Upper lobe of right lung (tissue), 1 donor: ENCODE results near the gene CEACAM21. TPM values are rescaled to one million over a fixed set of nuclear protein-coding genes. Genes with fewer than 3 reads are reported as not detected.

Source experiments
- ATAC-seq: fragments of 200-7000 bp; cut with Tn5 transposase; one replicate; pipeline ENCODE4 v1.9.1; 2020; ENCODE audit warnings: mild to moderate bottlenecking, moderate library complexity
- DNase-seq: peaks from one replicate; pipeline ENCODE4 v3.0.0-alpha.2; 2020
- H3K27ac ChIP-seq: fragments of 200-600 bp; one replicate; pipeline ENCODE4 v1.8.0; 2022
- H3K27me3 ChIP-seq: fragments of 200-600 bp; one replicate; pipeline ENCODE4 v1.8.0; 2022; ENCODE audit warnings: mild to moderate bottlenecking
- H3K36me3 ChIP-seq: fragments of 200-600 bp; one replicate; pipeline ENCODE4 v1.8.0; 2022
- H3K4me1 ChIP-seq: fragments of 200-600 bp; one replicate; pipeline ENCODE4 v1.8.0; 2022
- H3K4me3 ChIP-seq: fragments of 200-600 bp; one replicate; pipeline ENCODE4 v1.8.0; 2022; ENCODE audit warnings: mild to moderate bottlenecking
- H3K9me3 ChIP-seq: fragments of 200-600 bp; one replicate; pipeline ENCODE4 v1.8.0; 2022
- intact Hi-C: fragments of 100-400 bp; cut with DNase I; formaldehyde crosslinking; loops from one replicate; pipeline ENCODE4 v1.11.0; 2022
- long read RNA-seq: library from polyadenylated mRNA; unstranded; transcript quantifications from one replicate; pipeline ENCODE4 v2.0.0, GENCODE V29; 2021
- total RNA-seq: library from RNA; stranded (reverse); fragmentation: NEBNext Ultra II Directional; extraction: Animal tissue kit (Norgen Biotek cat#: 25700); gene quantifications from one replicate; pipeline ENCODE4 v1.2.1, GENCODE V29; 2021
- TF ChIP-seq, protein P1 (sequence below): fragments of 200-600 bp; IDR thresholded peaks from one replicate; pipeline ENCODE4 v1.8.0; 2022; ENCODE audit warnings: antibody characterized with exemption
- donor health status: DM: no; HTN: yes; CAD: no; lungs with severe emphysema.

CEACAM21 gene
- 16.3 TPM for total RNA-seq
- long read RNA-seq, partial matches to known transcripts = 0 of 12 reads
- long read RNA-seq, other reads (novel, unspliced or antisense) = 7 of 12 reads

- peak within 1 kb of the TSS; percentile 76 for H3K27ac ChIP-seq
- H3K4me3 ChIP-seq = peak within 1 kb of the TSS; percentile 35
- peak; percentile 77 for DNase-seq
Observed at GRCh38 chr19:41575998-41576397, at the start of gene CEACAM21. CEACAM21 (plus strand) TSS chr19:41576166; CDS start chr19:41576275, 109 bp downstream.

DNA sequence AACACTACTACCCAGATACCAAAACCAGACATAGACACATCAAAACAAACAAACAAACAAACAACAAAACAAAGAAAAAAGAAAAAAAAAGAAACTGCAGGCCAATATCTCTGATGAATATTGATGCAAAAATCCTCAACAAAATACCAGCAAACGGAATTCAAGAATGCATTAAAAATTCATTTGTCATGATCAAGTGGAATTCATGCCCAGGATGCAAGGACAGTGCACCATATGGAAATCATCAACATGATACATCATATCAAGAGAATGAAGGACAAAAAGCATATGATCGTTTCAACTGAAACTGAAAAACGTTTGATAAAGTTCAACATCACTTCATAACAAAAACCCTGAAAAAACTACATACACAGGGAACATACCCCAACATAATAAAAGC is 48.9 kb upstream of the CEACAM21 start:
- H3K36me3 ChIP-seq = no peaks in the 10 kb centered on the region
- H3K27ac ChIP-seq = no peak overlapping the region
- intact Hi-C loops = no loop called here
- DNase-seq (no peak), ATAC-seq (no peak)
- H3K9me3 ChIP-seq = no peaks in the 10 kb centered on the region
- peaks cover 36% of the 10 kb centered on the region for H3K27me3 ChIP-seq
- TF ChIP-seq, protein P1, sequence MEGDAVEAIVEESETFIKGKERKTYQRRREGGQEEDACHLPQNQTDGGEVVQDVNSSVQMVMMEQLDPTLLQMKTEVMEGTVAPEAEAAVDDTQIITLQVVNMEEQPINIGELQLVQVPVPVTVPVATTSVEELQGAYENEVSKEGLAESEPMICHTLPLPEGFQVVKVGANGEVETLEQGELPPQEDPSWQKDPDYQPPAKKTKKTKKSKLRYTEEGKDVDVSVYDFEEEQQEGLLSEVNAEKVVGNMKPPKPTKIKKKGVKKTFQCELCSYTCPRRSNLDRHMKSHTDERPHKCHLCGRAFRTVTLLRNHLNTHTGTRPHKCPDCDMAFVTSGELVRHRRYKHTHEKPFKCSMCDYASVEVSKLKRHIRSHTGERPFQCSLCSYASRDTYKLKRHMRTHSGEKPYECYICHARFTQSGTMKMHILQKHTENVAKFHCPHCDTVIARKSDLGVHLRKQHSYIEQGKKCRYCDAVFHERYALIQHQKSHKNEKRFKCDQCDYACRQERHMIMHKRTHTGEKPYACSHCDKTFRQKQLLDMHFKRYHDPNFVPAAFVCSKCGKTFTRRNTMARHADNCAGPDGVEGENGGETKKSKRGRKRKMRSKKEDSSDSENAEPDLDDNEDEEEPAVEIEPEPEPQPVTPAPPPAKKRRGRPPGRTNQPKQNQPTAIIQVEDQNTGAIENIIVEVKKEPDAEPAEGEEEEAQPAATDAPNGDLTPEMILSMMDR = no peak
- no peak overlapping the region for H3K4me3 ChIP-seq
- H3K4me1 ChIP-seq = peaks cover 25% of the 10 kb centered on the region

More at GRCh38 chr19:41575998-41576397, at the start of gene CEACAM21:
- TF ChIP-seq, protein P1 = no peak
- peak; percentile 97 for ATAC-seq
- H3K27me3 ChIP-seq = no peaks in the 10 kb centered on the region
- H3K4me1 ChIP-seq = no peaks in the 10 kb centered on the region
- H3K36me3 ChIP-seq = no peaks in the 10 kb centered on the region
- intact Hi-C loops = loop anchor here (10.0 kb wide), 1 partner anchor 131 kb away; the partner anchor contains the start of gene ERICH4
- H3K9me3 ChIP-seq = peaks cover under 1% of the 10 kb centered on the region

GRCh38 chr19:41528106-41528505 is 47.9 kb upstream of the CEACAM21 start:
- Histone ChIP-seq H3K9me3 (no peaks in the 10 kb centered on the region), H3K27ac (no peak overlapping the region), H3K4me1 (peaks cover 25% of the 10 kb centered on the region), H3K27me3 (peaks cover 25% of the 10 kb centered on the region), H3K36me3 (no peaks in the 10 kb centered on the region), H3K4me3 (no peak overlapping the region)
- TF ChIP-seq, protein P1 = no peak
- intact Hi-C loops = no loop called here
- DNase-seq (no peak), ATAC-seq (no peak)

GRCh38 chr19:41529484-41530183 is 46.3 kb upstream of the CEACAM21 start:
- DNase-seq = no peak

GRCh38 chr19:41530184-41530534 is 45.8 kb upstream of the CEACAM21 start:
- H3K27me3 ChIP-seq = peaks cover 9% of the 10 kb centered on the region
- TF ChIP-seq, protein P1 = no peak
- no peak for ATAC-seq
- no peak for DNase-seq
- intact Hi-C loops = no loop called here
- no peak overlapping the region for H3K4me3 ChIP-seq
- H3K36me3 ChIP-seq = no peaks in the 10 kb centered on the region
- peaks cover 44% of the 10 kb centered on the region for H3K4me1 ChIP-seq
- no peaks in the 10 kb centered on the region for H3K9me3 ChIP-seq
- H3K27ac ChIP-seq = peak overlapping the region; percentile 85

More at GRCh38 chr19:41529484-41530183, 46.3 kb upstream of the CEACAM21 start:
- Histone ChIP-seq H3K4me1 (peaks cover 38% of the 10 kb centered on the region), H3K36me3 (no peaks in the 10 kb centered on the region), H3K27me3 (peaks cover 14% of the 10 kb centered on the region), H3K9me3 (no peaks in the 10 kb centered on the region), H3K27ac (no peak overlapping the region), H3K4me3 (no peak overlapping the region)
- TF ChIP-seq, protein P1 = no peak
- no peak for ATAC-seq
- intact Hi-C loops = no loop called here
